PFSK-1 (cell line): ENCODE data around the gene MRM1.

ENCODE experiments used
- FOXP2 ChIP-seq: optimal IDR thresholded peaks from 2 replicates; pipeline ENCODE3; 2011; ENCODE audit warnings: borderline replicate concordance, control low read depth, inconsistent platforms; ENCODE audit not compliant: insufficient read depth; ENCODE audit errors: extremely low read length, extremely low read depth
- POLR2AphosphoS5 ChIP-seq: IDR thresholded peaks from 2 replicates; pipeline ENCODE4 v1.6.1; 2012; ENCODE audit warnings: low read depth, mild to moderate bottlenecking, control low read depth, low read length, moderate library complexity
- SIN3A ChIP-seq: IDR thresholded peaks from 2 replicates; pipeline ENCODE4 v1.6.1; 2012; ENCODE audit warnings: mild to moderate bottlenecking, low read length, moderate library complexity, borderline replicate concordance; ENCODE audit not compliant: insufficient read depth
- TAF1 ChIP-seq: IDR thresholded peaks from 2 replicates; pipeline ENCODE4 v1.6.1; 2012; ENCODE audit warnings: low read length, control low read depth, borderline replicate concordance; ENCODE audit not compliant: insufficient read depth
- TF ChIP-seq, protein P1 (sequence below), 2 experiments: IDR thresholded peaks; 2 replicates each; pipeline versions ENCODE4 v1.6.1 to v1.8.0; 2011 to 2012; ENCODE audit warnings: low read depth in 2 of 2, low read length in 2 of 2, control low read depth in 1 of 2, inconsistent platforms in 1 of 2, mild to moderate bottlenecking in 1 of 2, moderate library complexity in 1 of 2; ENCODE audit not compliant: insufficient read depth in 1 of 2

MRM1 gene

DNA sequence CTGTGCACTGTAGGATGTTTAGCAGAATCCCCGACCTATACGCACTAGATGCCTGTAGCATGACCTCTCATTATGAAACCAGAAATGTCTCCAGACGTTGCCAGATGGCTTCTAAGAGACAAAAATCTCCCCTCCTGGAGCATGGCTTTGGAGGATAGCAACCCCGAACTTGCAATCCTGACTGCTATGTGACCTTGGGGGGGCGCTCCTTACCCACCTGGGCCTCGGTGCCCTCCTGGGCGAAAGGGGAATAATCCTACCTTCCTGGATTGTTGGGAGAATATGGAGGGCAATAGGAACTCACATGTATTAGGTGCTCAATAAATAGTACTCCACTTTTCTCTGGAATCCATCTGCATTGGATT lies 8.1 kb downstream of the MRM1 start:
- TF ChIP-seq, protein P1, sequence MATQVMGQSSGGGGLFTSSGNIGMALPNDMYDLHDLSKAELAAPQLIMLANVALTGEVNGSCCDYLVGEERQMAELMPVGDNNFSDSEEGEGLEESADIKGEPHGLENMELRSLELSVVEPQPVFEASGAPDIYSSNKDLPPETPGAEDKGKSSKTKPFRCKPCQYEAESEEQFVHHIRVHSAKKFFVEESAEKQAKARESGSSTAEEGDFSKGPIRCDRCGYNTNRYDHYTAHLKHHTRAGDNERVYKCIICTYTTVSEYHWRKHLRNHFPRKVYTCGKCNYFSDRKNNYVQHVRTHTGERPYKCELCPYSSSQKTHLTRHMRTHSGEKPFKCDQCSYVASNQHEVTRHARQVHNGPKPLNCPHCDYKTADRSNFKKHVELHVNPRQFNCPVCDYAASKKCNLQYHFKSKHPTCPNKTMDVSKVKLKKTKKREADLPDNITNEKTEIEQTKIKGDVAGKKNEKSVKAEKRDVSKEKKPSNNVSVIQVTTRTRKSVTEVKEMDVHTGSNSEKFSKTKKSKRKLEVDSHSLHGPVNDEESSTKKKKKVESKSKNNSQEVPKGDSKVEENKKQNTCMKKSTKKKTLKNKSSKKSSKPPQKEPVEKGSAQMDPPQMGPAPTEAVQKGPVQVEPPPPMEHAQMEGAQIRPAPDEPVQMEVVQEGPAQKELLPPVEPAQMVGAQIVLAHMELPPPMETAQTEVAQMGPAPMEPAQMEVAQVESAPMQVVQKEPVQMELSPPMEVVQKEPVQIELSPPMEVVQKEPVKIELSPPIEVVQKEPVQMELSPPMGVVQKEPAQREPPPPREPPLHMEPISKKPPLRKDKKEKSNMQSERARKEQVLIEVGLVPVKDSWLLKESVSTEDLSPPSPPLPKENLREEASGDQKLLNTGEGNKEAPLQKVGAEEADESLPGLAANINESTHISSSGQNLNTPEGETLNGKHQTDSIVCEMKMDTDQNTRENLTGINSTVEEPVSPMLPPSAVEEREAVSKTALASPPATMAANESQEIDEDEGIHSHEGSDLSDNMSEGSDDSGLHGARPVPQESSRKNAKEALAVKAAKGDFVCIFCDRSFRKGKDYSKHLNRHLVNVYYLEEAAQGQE (IDR thresholded peaks at IDR 0.05; ENCODE audit: insufficient read depth in 1 of 2, low read depth in 2 of 2, low read length in 2 of 2), result no peak
- TF ChIP-seq POLR2AphosphoS5 (no peak), TAF1 (no peak), SIN3A (no peak), FOXP2 (no peak)

DNA sequence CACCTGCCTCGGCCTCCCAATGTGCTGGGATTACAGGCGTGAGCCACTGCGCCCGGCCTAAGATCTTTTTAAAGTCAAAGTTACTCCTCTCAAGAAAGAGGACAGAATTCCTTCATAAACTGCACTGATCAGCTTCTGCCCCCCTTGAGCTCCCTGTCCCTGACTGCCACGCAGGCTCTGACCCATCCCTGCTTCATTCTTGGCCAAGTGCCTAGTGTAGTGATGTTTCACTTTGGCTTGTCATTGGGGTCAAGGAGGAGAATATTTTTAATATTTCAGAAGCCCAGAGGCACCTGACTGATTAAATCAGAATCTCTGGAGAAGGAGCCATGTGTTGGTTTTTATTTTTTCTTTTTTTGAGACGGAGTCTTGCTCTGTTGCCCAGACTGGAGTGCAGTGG lies 9.1 kb downstream of the MRM1 start:
- TF ChIP-seq TAF1 (no peak), FOXP2 (no peak), SIN3A (no peak), POLR2AphosphoS5 (no peak)
- TF ChIP-seq, protein P1 (IDR thresholded peaks at IDR 0.05; ENCODE audit: insufficient read depth in 1 of 2, low read depth in 2 of 2, low read length in 2 of 2), result no peak

DNA sequence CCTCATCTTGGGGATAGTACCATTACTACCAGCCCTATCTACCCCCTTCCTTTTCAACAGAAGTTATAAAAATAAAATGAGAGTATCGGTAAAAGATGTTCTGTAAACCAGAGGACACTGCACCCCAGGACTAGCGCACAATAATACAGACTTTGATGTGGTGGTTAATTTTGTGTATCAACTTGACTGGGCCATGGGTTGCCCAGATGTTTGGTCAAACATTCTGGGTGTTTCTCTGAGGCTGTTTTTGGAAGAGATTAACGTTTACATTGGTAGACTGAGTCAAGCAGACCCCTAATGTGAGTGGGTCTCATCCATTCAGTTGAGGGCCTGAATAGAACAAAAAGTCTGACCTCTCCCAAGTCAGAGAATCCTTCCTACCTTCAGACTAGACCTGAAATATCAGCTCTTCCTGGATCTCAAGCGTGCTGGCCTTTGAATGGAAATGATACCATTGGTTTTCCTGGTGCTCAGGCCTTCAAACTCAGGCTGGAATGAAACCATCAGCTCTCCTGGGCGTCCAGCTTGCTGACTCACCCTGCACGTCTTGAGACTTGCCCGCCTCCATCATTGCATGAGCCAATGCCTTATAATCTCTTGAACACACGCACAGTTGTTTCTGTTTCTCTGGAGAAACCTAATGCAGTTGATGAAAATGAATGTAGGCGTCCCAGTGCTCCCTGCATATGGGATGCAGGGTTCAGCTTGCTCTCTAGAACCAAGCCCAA lies 10.1 kb downstream of the MRM1 start:
- no peak for TF ChIP-seq POLR2AphosphoS5
- TF ChIP-seq TAF1, result no peak

DNA sequence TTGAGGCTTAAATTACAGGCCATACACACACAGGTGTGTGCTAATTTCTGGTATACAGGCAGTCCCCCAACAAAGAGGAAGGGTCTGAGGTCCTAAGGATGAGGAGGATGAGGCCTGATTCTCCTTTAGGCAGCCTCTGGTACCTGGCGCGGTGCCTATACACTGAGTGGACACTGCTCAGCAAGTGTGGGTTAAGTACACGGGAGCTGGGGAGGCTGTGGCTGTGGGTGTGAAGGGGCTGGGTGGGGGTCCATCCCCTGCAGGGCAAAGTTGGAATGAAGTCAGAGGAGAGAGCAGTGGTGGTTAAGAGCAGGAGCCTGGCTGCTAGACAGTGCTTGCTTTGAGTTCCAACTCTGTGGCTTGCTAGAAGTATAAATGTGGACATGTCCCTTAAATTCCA lies 10.9 kb downstream of the MRM1 start:
- TF ChIP-seq, protein P1 (IDR thresholded peaks at IDR 0.05; ENCODE audit: insufficient read depth in 1 of 2, low read depth in 2 of 2, low read length in 2 of 2), result no peak
- TF ChIP-seq TAF1 (no peak), FOXP2 (no peak), POLR2AphosphoS5 (no peak)

DNA sequence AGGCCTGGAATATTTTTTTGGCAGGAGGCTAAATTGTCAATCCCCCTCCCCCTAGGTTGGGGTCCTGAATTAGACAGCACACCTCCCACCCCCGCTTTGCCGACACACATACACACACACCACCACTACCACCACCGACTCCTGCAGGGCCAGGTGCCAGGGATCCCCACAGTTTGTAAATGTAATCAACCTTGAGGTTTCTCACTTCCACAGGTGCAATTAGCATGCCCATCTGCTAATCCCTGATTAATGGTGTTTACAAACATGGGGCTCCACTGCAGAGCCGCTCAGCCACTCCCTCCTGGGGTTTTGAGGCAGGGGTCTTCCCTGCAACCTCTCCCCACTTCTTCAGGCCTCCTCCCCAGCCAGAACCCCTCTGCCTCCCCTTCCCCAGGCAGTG lies 11.8 kb downstream of the MRM1 start:
- no peak for TF ChIP-seq POLR2AphosphoS5
- TF ChIP-seq SIN3A, result no peak
- no peak for TF ChIP-seq TAF1
- no peak for TF ChIP-seq FOXP2
- TF ChIP-seq, protein P1 (IDR thresholded peaks at IDR 0.05; ENCODE audit: insufficient read depth in 1 of 2, low read depth in 2 of 2, low read length in 2 of 2), result no peak
